GM12865 (cell line): ENCODE measurements around the gene GINM1.
A peak's percentile ranks its signal among the peaks of the same experiment; 100 is the strongest.

Experiments
- DNase-seq: peaks from one replicate; pipeline ENCODE4 v3.0.0; 2010; ENCODE audit warnings: low read depth
- H3K4me3 ChIP-seq: 2 replicates; pipeline ENCODE4 v1.5.1; 2011; ENCODE audit warnings: mild to moderate bottlenecking, low read depth, low read length, control low read depth
- TF ChIP-seq, protein P1 (sequence below): IDR thresholded peaks from 2 replicates; pipeline ENCODE4 v1.5.1; 2011; ENCODE audit warnings: low read length, control low read depth, low read depth, inconsistent platforms; ENCODE audit not compliant: insufficient read depth; ENCODE audit errors: missing control alignments

Gene GINM1

DNA sequence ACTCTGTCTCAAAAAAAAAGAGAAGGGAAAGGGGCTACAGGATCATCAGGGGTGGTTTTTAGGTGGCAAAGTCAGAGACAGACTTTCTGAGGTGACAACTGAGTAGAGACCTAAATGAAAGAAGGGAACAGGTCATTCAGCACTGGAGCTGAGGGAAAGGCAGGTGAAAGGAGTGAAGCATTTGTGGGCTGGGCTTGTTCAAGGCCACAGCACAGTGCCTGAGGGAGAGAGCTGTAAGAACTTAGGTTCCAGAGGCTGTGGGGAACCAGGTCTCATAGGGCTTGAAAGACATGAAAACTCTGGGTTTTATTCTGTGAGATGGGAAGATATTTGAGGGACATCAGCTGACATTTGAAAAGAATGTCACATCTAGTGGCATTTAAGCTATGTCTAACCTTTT, 61.5 kb downstream of the GINM1 start:
- H3K4me3 ChIP-seq = no peak overlapping the region
- no peak for DNase-seq
- TF ChIP-seq, protein P1, sequence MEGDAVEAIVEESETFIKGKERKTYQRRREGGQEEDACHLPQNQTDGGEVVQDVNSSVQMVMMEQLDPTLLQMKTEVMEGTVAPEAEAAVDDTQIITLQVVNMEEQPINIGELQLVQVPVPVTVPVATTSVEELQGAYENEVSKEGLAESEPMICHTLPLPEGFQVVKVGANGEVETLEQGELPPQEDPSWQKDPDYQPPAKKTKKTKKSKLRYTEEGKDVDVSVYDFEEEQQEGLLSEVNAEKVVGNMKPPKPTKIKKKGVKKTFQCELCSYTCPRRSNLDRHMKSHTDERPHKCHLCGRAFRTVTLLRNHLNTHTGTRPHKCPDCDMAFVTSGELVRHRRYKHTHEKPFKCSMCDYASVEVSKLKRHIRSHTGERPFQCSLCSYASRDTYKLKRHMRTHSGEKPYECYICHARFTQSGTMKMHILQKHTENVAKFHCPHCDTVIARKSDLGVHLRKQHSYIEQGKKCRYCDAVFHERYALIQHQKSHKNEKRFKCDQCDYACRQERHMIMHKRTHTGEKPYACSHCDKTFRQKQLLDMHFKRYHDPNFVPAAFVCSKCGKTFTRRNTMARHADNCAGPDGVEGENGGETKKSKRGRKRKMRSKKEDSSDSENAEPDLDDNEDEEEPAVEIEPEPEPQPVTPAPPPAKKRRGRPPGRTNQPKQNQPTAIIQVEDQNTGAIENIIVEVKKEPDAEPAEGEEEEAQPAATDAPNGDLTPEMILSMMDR = no peak

DNA sequence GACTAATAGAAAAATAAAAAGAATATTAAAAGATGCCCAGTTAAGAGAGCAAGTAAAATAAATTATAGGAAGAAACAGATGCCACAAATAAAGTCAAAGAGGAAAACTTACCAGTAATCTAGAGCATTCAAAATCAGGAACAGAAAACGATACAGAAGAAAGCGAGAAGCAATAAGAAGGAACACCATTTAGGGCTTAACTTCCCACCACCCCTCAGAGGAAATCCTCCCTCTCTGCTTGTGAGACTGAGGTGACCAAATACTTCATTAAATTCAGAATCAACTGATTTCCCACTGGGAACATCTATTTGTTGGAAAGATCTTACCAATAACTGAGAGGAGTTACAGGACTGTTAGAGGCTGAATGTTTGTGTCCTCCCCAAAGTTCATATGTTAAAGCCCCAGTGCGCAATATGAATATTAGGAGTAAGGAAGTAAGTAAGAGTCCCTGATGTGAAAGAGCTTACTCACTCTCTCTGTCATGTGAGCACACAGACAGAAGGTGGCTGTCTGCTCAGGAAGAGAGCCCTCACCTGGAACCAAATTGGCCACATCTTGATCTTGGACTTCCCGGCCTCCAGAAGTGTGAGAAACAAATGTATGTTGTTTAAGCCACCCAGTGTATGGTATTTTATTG, 62.8 kb downstream of the GINM1 start:
- TF ChIP-seq, protein P1 = no peak
- H3K4me3 ChIP-seq = no peak overlapping the region
- DNase-seq = peak; percentile 63

DNA sequence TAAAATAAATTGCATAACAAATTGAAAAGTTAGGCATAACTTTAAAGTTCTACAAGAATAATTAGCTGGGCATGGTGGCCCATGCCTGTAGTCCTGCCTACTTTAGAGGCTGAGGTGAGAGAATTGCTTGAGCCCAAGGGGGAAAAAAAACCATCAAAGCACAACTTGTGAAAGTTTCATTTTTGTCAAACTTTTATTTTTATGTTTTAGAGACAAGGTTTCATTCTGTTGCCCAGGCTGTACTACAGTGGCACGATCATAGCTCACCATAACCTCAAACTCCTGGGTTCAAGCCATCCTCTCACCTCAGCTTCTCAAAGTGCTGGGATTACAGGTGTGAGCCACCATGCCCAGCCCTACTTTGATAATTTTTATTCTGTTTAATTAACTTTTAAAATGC, 68.1 kb downstream of the GINM1 start:
- TF ChIP-seq, protein P1 = no peak
- H3K4me3 ChIP-seq = no peak overlapping the region
- DNase-seq = peak; percentile 26

DNA sequence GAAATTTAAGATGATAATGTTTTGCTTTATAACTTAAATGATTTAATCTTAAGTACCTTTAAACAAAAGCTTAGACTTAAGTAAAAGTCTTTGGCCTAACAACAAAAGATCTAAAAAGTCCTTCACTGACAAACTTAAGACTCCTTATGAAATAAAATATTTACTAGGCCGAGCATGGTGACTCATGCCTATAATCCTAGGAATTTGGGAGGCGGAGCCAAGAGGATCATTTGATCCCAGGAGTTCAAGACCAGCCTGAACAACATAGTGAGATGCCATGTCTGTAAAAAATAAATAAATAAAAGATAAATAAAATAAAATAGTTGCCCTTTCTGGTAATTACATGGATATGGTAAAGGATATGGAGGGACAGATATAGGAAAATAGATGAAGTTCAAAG, 69.9 kb downstream of the GINM1 start:
- TF ChIP-seq, protein P1 = no peak
- DNase-seq = no peak
- no peak overlapping the region for H3K4me3 ChIP-seq
